GM15510 (cell line): Measurements from ENCODE around the gene FERMT3.

Experiments
- POLR2A ChIP-seq: IDR thresholded peaks from 3 replicates; pipeline ENCODE4 v1.6.1; 2011; ENCODE audit warnings: borderline replicate concordance; ENCODE audit not compliant: insufficient read length; ENCODE audit errors: extremely low read depth

The FERMT3 gene

DNA sequence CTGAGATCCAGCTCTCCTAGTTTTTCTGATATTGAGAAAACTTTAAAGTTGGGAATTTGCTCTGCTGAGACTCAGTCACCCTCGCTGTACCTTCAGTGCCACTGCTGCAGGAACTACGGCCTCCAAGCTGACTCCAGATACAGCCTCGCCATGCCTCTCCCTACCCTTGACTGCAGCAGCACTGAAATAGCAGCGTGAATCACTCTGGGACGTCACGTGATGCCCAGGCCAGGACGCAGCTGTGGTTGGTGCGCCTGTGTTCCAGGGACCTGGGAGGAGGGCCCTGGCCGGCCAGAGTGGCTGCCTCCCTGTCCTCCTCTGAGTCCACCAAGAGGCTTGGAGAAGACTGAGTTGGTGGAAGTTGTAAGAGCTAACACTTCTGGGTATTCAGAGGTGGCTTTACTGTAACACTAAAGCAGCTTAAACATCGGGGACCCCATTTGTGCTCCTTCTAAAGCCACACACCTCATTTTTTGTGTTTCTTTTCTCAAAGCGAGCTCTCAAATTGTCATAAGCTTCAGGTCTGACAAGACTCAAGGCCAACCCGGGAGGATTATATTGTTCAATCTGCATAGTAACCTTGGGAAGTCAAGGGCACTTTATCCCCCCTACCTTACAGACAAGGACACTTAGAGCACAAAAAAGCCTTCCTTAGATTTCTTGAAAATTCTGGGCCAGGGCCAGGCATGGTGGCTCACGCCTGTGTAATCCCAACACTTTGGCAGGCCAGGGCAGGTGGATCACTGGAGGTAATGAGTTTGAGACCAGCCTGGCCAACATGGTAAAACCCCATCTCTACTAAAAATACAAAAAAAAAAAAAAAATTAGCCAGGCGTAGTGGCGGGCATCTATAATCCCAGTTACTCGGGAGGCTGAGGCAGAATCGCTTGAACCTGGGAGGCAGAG, 24.8 kb upstream of the FERMT3 start:
- peak; percentile 43 for TF ChIP-seq POLR2A

DNA sequence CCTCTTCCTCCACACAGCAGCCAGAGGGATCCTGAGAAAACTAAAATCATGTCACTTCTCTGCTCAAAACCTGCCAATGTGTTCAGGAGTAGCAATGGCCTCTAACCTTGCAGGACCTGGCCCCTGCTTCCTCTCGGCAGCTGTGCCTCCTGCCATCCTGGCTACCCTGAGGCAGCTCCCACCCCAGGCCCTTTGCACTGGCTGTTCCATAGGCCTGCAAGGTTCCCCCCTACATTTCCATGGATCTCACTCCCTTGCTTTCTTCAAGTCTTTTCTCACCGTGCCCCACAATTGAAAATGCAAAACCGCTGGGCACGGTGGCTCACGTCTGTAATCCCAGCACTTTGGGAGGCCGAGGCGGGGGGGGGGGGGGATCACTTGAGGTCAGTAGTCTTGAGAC, 22.6 kb upstream of the FERMT3 start:
- TF ChIP-seq POLR2A, result no peak

DNA sequence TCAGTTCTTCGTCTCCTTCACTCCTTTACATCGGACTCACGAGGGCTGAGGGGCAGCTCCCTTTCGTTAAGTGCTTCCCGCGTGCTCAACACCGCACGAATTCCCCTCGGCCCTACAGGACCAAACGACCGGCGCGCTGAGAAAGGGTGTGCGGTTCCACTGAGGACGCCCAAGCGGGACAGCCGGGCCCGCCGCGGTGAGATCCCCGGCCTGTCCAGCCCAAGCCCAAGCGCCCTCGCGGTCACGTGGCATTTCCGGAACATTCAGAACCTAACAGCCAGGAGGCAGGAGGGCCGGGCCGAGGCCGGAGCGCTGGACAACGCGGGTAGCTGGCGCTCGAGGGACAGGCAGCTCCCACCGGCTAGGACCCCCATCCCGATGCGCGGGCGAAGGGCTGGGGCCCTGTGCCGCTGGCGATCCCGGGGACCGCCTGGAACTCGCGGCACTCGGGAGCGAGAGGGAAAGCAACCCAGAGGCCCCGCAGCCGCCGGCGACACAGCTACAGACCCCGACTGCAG, 21.3 kb upstream of the FERMT3 start:
- peak; percentile 99 for TF ChIP-seq POLR2A

DNA sequence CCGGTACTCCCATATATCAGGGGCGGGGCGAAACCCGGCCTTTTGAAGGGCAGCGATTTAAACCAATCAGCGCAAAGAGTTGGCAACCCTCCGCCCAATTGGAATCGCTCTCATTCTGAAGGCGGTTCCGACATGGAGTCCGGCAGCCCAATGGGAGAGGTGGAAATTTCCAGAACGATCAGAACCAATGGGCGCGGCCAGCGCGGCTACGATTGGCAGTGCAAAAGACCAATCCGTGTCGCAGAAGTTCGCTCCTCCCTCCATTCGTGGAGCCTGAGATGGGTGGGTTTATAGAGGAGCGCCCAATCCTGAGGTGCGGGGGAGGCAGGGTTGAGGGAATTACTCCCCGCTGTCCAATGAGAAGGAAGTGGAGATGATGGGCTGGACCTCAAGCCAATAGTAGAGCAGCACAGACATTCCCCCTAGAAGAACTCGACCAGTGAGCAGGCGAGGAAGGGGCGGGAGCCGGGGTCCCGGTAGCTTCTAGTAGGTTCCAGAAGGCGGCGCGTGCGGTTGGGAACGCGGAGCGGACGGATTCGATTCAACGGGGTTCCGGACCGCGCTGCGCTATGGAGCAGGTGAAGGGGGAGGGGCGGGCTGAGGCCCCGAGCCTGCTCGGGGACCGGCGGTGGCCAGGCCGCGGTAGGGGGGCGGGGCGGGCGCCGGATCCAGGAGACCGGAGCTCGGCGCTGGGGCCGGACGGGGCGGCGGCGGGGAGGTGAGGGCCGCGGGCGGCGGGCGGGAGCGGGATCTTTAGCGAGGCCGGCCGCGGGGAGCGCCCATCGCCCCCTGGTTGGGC, 20.6 kb upstream of the FERMT3 start, which contains the start of gene STIP1:
STIP1 (plus strand) TSS at position 479 of the 799 bp plus-strand sequence; CDS start at position 570, 91 bp downstream.
- peak; percentile 82 for TF ChIP-seq POLR2A

DNA sequence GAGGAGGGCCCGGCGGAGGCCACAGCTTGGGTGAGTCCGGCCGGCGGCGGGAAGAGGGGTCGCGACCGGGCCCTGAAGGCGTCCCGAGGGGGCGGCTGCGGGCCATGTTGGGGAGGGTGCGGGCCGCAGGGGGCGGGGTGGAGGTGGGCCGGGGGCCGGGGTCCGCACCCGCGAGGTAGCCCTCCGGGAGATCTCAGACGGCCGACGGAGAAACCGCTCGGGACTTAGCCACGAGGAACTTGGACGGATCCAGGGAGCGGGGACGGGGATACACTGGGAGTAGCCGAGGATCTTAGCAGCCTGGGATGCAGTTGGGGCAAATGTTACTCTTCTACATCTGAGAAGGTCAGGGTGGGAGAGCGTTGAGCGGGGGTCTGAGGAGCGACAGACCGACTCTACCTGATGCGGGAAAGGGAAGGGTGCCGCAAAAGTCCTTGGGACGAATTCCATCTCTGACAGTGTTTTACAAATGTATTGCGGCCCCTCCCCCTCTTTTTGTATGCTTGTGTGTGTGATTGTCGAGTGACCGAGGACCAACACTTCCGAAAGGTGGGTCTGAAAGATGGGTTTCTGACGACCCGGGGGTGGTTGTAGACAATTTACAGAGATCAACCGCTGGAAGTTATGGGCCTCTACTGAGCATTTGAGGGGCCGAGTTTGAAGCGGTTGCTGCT, 19.9 kb upstream of the FERMT3 start:
- no peak for TF ChIP-seq POLR2A

DNA sequence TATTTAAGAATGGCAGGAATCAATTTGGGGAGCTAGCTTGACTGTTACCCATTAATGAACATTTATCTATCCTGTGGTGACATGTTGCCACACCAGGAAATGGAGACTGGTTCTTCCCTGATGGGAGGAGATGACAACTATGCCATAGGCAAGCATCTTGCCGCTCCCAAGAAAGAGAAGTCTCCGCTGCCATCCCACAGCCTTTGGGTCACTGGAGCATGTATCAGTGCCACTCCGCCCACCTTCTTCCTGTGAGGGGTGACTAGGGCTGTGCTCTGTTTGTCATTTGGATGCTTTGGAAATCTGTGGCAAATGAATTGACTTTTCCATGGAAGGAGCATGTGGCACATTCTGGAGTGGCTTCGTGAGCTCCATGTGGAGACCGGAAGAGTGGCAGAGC, 14.1 kb upstream of the FERMT3 start:
- no peak for TF ChIP-seq POLR2A

DNA sequence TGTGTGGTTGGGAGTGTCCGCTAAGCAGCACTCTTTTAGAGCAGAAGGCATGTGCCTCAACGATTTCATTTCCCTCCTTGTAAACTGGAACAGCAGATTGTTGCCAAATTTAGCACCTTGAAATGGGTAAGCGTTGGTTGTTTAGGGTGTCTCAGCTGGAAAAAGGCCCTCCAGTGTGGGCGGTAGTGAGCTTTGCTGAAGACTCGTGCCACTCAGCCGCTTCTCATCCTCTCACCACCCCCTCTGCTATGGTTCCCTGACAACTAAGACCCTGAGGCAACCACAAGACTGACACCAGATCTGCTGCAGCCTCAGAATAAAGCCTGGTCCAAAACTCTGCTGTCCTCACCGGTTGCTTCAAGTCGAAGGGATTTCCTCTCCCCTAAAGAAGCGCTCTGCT, 9.9 kb upstream of the FERMT3 start:
- no peak for TF ChIP-seq POLR2A

DNA sequence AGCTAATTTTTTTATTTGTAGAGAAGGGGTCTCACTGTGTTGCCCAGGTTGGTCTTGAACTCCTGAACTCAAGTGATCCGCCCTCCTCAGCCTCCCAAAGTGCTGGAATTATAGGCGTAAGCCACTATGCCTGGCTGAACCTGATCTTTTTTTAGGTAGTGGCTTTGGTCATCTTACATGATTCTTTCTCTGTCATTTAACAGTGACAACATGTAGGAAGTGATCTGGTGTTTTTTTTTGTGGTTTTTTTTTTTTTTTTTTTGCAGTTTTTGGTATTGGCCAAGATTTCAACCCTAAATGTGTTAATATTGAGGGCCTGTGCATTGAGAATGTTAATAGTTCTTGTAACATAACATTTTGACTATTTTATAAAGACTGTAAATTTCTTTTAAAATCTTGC, 8.0 kb upstream of the FERMT3 start:
- TF ChIP-seq POLR2A, result no peak

DNA sequence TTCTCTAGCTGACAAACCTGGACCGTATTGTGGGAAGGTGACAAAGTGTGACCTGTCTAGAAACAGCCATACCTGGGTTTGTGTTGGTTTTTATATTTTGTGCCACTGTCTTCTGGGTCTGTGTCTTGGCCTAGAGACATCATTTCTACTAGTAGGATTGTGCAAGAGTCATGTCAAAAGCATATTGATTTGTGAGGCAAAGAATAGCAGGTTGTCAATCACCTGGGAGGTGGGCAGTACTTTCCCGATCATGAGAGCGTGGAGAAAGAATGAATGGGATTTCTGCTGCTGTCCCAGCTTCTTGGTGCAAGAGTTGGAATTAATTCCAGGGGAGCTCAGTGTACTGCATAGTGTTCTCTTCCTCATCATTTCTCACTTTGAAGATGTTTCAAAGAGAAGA, 5.0 kb upstream of the FERMT3 start:
- TF ChIP-seq POLR2A, result no peak

DNA sequence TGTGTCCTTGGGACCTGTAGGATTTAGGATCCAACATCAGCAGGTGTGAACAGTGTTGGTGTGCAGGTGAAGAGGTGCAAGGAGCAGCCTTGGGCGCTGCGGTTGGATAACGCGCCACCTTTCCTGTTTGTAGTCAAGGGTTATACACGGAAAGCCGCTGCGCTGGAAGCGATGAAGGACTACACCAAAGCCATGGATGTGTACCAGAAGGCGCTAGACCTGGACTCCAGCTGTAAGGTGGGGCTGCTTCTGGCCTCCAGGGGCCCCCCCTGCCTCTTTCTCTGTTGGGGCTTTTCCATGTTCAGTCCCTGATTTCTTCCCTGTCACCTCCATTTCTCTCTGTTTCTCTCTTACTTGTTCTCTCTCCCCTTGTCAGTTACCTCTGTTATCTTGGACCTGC, 3.5 kb upstream of the FERMT3 start:
- no peak for TF ChIP-seq POLR2A

DNA sequence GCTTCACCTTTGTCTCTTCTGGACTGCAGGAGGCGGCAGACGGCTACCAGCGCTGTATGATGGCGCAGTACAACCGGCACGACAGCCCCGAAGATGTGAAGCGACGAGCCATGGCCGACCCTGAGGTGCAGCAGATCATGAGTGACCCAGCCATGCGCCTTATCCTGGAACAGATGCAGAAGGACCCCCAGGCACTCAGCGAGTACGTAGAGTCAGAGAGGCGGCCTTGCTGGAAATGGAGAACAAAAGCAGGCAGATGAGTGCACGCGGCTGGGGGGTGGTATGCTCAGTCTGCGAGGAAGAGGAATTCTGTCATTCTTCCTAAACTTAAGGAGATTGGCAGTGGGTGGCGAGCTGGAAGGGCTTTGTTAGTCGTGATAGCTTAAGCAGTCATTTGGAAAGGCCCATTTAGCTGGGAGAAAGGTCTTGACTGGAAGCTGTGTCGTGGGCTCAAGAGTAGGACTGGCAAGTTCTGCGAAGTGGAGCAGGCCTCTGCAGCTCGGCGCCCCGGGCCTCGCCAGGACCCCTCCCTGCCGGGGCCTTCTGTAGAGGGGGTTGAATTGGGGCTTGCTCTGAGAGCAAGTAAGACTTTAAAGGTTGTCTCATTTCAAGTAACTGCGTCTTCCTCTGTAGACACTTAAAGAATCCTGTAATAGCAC, 3.0 kb upstream of the FERMT3 start:
- TF ChIP-seq POLR2A, result no peak

DNA sequence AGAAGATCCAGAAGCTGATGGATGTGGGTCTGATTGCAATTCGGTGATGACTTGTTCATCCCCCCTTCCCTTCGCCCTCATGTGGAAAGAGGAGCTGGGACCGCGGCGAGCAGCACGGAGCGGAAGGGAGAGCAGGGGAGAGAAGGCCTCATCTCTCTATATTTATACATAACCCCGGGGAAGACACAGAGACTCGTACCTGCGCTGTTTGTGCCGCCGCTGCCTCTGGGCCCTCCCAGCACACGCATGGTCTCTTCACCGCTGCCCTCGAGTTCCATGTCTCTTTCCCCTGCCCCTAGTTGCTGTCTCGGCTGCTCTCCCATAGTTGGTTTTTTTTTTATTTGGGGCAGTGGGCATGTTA, 2.5 kb upstream of the FERMT3 start:
- no peak for TF ChIP-seq POLR2A

DNA sequence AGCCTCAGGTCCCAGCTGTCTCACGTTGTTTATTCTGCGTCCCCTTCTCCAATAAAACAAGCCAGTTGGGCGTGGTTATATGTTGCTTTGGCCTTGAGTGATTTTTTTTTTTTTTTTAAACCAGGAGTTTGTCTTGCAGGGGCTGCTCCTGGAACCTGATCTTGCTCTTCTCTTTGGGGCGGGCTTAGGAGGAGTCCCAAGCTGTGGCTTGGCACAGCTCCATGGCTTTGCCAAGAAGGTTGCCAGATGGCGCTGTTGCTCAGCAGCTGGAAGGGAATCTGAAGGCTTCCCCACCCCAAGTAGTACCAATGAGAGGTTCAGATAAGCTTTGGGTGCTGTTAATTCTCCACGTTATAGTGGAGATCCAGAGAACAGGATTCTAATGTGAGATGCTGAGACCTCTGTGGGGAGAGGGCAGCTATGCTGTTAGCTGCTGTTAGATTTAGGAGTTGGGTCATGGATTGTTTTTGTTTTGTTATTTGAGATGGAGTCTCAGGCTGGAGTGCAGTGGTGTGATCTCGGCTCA, 2.0 kb upstream of the FERMT3 start:
- TF ChIP-seq POLR2A, result no peak

DNA sequence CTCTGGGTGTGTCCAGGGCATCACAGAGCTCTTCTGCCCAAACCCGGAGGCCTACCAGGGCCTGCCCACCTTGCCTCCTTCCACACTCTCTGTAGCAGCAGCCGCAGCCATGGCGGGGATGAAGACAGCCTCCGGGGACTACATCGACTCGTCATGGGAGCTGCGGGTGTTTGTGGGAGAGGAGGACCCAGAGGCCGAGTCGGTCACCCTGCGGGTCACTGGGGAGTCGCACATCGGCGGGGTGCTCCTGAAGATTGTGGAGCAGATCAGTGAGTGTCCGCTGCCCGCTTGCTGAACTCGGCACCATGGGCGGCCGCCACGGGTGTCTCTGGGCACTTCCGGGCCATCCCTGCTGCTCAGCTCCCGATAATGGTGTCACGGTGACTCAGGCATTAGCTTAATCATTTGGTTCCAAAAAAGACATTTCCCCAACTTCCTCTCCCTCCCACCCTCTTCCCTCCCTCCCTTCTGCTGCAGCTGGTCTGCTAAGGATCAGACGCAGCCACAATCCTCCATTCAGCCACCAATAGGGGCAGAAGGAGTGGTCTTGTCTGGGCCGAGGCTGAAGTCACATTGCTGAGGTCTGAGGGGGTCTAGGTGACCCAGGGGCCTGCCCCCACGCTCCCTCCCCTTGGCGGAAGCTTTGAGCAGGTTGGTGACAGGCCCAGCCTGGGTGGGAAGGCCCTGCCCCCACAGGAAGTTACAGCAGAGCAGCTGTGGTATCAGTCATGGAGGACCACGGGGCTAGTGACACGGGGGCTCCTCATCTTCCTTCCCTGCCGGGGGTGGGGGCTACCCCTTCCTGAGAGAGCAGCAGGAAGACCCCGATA, 950 bp downstream of the FERMT3 start:
- TF ChIP-seq POLR2A, result peak; percentile 54

DNA sequence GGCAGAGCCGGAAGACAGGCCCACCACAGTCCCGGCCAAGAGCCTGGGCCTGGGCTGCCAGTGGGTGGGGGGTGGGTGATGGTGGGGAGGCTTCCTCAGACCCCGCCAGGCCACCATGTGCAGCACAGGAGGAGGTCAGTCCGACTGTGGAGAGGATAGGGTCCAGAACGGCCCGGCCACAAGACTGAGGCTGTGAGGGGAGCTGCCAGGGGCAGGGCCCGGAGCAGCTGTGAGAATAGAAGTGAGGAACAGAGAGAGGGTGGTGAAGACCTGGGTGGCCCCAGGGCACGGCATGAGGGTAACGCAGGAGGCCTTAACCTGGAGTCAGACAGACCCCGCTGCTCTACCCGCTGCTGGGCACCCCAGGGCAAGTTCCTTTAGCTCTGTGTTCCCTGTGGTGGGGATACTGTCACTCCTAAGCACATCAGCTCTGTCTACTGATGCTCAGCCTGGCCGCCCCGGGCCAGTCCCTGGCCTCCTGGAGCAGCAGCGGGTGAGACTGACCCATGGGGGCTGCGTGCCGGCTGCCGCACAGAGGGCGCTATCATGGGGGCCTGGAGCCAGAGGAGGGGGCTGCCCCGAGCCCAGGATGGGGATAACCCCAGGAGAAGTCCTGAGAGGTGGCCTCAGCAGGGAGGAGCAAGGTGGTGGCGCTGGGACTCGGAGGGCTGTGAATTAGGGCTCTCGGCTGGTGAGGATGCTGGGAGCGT, 1.7 kb downstream of the FERMT3 start:
- TF ChIP-seq POLR2A, result no peak
